ENCODE data around the gene WFIKKN1.

GRCh38 chr16:586047-586644, 44.6 kb upstream of the WFIKKN1 start:
- TF ChIP-seq CTCF (IDR thresholded peaks at IDR 0.05) (no peak), EMX1 (CRISPR knock-in tag; IDR thresholded peaks at IDR 0.05) (no peak), CREB1 (CRISPR knock-in tag; IDR thresholded peaks at IDR 0.05) (no peak), USF2 (CRISPR knock-in tag; IDR thresholded peaks at IDR 0.05) (no peak), SMAD4 (CRISPR knock-in tag; IDR thresholded peaks at IDR 0.05) (no peak), E2F5 (CRISPR knock-in tag; IDR thresholded peaks at IDR 0.05) (no peak), JUN (CRISPR knock-in tag; IDR thresholded peaks at IDR 0.05) (no peak), ATF2 (CRISPR knock-in tag; IDR thresholded peaks at IDR 0.05; ENCODE audit: borderline replicate concordance, low read depth) (no peak), TCF7 (CRISPR knock-in tag; IDR thresholded peaks at IDR 0.05; ENCODE audit: low read depth) (no peak), ZMAT4 (CRISPR knock-in tag; IDR thresholded peaks at IDR 0.05) (no peak), CREM (CRISPR knock-in tag; IDR thresholded peaks at IDR 0.05) (no peak), FOXP1 (CRISPR knock-in tag; IDR thresholded peaks at IDR 0.05; ENCODE audit: borderline replicate concordance) (no peak)
